GM20000 (cell line): Measurements from ENCODE around the gene FREM1.

Experiments
- DNase-seq: peaks from one replicate; pipeline ENCODE4 v3.0.0; 2012; ENCODE audit warnings: low spot score
- CTCF ChIP-seq: IDR thresholded peaks from 2 replicates; pipeline ENCODE4 v1.5.1; 2012; ENCODE audit warnings: mild to moderate bottlenecking, control low read depth; ENCODE audit errors: extremely low read depth, missing control alignments

The FREM1 gene

GRCh38 chr9:14761584-14761983, 148.6 kb downstream of the FREM1 start:
- TF ChIP-seq CTCF, result no peak
- DNase-seq, result no peak

- no peak for DNase-seq
- no peak for TF ChIP-seq CTCF
Measured at GRCh38 chr9:14760060-14760459, 150.2 kb downstream of the FREM1 start.

- TF ChIP-seq CTCF, result no peak
- DNase-seq, result no peak
Measured at GRCh38 chr9:14756291-14756690, 153.9 kb downstream of the FREM1 start.

- no peak for TF ChIP-seq CTCF
- DNase-seq, result no peak
Measured at GRCh38 chr9:14752871-14753270, 157.4 kb downstream of the FREM1 start.

GRCh38 chr9:14752271-14752670, 158.0 kb downstream of the FREM1 start:
- no peak for TF ChIP-seq CTCF
- DNase-seq, result no peak

GRCh38 chr9:14750821-14751220, 159.4 kb downstream of the FREM1 start:
- DNase-seq, result no peak
- TF ChIP-seq CTCF, result no peak

GRCh38 chr9:14749741-14750211, 160.5 kb downstream of the FREM1 start:
- no peak for TF ChIP-seq CTCF

GRCh38 chr9:14748373-14748772, 161.9 kb downstream of the FREM1 start:
- TF ChIP-seq CTCF, result no peak
- no peak for DNase-seq

More at GRCh38 chr9:14749741-14750211, 160.5 kb downstream of the FREM1 start:
- no peak for DNase-seq
